ENCODE measurements around the gene CACNA2D2. TPM values are rescaled to one million over a fixed set of nuclear protein-coding genes. Genes with fewer than 3 reads are reported as not detected.

CACNA2D2 gene
- 0.21 and 0.55 TPM in 2 replicates for total RNA-seq

DNA sequence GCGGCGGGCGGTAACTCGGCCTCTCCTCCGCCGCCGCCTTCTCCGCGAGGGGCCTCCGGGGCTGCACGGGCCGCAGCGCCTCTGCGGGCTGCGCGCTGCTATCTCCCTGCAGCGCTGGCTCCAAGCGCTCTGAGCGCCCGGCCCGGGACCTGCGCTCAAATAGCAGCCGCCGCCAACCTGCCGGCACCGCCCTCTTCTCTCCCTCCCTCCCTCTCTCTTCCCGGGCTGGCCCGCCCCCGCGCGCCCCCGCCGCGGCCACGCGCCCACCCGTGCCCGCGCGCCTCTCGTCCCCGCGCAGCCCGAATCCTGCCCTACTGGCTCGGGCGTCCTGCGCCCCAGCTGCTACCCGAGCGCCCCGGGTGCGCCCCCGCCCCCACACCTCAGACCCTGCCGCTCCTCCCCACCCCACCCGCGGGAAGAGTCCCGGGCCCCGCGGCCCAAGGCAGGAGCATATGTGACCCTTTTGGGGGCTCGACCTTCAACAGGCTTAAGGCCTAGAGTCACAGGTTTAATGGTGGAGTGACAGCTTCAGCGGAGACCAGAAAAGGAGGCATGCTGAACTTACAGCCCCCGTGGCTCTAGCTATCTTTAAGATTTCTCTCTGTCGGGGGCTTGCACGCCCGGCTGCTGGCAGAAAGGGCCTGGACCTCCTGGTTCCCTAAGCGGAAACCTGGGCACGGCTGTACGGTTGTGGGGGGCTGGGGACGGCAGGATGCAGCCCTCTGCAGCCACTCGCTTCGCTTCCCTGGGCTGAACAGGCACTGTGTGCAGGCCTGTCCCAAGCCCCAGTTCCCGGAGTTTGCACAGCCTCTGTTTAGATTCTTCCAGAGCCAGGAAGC is at the start of gene CACNA2D2:
Gene CACNA2D2 (minus strand): TSS at position 131 of the 839 bp plus-strand sequence. CDS start 211 bp downstream, outside the sequence.
- peaks cover 69% of the 10 kb centered on the region for H3K27me3 ChIP-seq (ENCODE audit: control insufficient read depth, insufficient read depth, low read length)
- peak within 1 kb of the TSS; percentile 7 for H3K4me3 ChIP-seq (ENCODE audit: low read depth, low read length)
- H3K36me3 ChIP-seq (ENCODE audit: control insufficient read depth, insufficient read depth, low read length): no peaks in the 10 kb centered on the region
- TF ChIP-seq, protein P1, sequence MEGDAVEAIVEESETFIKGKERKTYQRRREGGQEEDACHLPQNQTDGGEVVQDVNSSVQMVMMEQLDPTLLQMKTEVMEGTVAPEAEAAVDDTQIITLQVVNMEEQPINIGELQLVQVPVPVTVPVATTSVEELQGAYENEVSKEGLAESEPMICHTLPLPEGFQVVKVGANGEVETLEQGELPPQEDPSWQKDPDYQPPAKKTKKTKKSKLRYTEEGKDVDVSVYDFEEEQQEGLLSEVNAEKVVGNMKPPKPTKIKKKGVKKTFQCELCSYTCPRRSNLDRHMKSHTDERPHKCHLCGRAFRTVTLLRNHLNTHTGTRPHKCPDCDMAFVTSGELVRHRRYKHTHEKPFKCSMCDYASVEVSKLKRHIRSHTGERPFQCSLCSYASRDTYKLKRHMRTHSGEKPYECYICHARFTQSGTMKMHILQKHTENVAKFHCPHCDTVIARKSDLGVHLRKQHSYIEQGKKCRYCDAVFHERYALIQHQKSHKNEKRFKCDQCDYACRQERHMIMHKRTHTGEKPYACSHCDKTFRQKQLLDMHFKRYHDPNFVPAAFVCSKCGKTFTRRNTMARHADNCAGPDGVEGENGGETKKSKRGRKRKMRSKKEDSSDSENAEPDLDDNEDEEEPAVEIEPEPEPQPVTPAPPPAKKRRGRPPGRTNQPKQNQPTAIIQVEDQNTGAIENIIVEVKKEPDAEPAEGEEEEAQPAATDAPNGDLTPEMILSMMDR (IDR thresholded peaks at IDR 0.05; ENCODE audit: insufficient read depth, low read length, poor library complexity, severe bottlenecking): no peak
- no peak for DNase-seq (ENCODE audit: low read depth)

GRCh38 chr3:50552598-50552997 is 49.2 kb upstream of the CACNA2D2 start:
- H3K36me3 ChIP-seq (ENCODE audit: control insufficient read depth, insufficient read depth, low read length): no peaks in the 10 kb centered on the region
- TF ChIP-seq, protein P1 (IDR thresholded peaks at IDR 0.05; ENCODE audit: insufficient read depth, low read length, poor library complexity, severe bottlenecking): no peak
- H3K4me3 ChIP-seq (ENCODE audit: low read depth, low read length): no peak overlapping the region
- peaks cover 22% of the 10 kb centered on the region for H3K27me3 ChIP-seq (ENCODE audit: control insufficient read depth, insufficient read depth, low read length)
- DNase-seq (ENCODE audit: low read depth): no peak

- Histone ChIP-seq H3K27me3 (ENCODE audit: control insufficient read depth, insufficient read depth, low read length) (peaks cover 15% of the 10 kb centered on the region), H3K4me3 (ENCODE audit: low read depth, low read length) (no peak overlapping the region), H3K36me3 (ENCODE audit: control insufficient read depth, insufficient read depth, low read length) (no peaks in the 10 kb centered on the region)
- DNase-seq (ENCODE audit: low read depth): no peak
- TF ChIP-seq, protein P1 (IDR thresholded peaks at IDR 0.05; ENCODE audit: insufficient read depth, low read length, poor library complexity, severe bottlenecking): peak; percentile 7
Measured at GRCh38 chr3:50551681-50552435, 48.4 kb upstream of the CACNA2D2 start.

- no peak for DNase-seq (ENCODE audit: low read depth)
- TF ChIP-seq, protein P1 (IDR thresholded peaks at IDR 0.05; ENCODE audit: insufficient read depth, low read length, poor library complexity, severe bottlenecking): no peak
- H3K4me3 ChIP-seq (ENCODE audit: low read depth, low read length): no peak overlapping the region
- H3K36me3 ChIP-seq (ENCODE audit: control insufficient read depth, insufficient read depth, low read length): no peaks in the 10 kb centered on the region
- H3K27me3 ChIP-seq (ENCODE audit: control insufficient read depth, insufficient read depth, low read length): peaks cover 15% of the 10 kb centered on the region
Measured at GRCh38 chr3:50551054-50551659, 47.7 kb upstream of the CACNA2D2 start.

- Histone ChIP-seq H3K27me3 (ENCODE audit: control insufficient read depth, insufficient read depth, low read length) (peaks cover 14% of the 10 kb centered on the region), H3K4me3 (ENCODE audit: low read depth, low read length) (no peak overlapping the region), H3K36me3 (ENCODE audit: control insufficient read depth, insufficient read depth, low read length) (no peaks in the 10 kb centered on the region)
- DNase-seq (ENCODE audit: low read depth): no peak
- TF ChIP-seq, protein P1 (IDR thresholded peaks at IDR 0.05; ENCODE audit: insufficient read depth, low read length, poor library complexity, severe bottlenecking): peak; percentile 82
Measured at GRCh38 chr3:50550079-50550736, 46.8 kb upstream of the CACNA2D2 start.

All from kidney epithelial cell (primary cell).